GM12878 (cell line): ENCODE measurements around the gene TSLP. TPM values are rescaled to one million over a fixed set of nuclear protein-coding genes. Genes with fewer than 3 reads are reported as not detected.

Experiments
- ATAC-seq: fragments of 200-7000 bp; cut with Tn5 transposase; 3 replicates; pipeline ENCODE4 v1.9.1; 2020; ENCODE audit warnings: mild to moderate bottlenecking, moderate library complexity
- Bru-seq: library from RNA; stranded (reverse); fragments of 400-500 nt; gene quantifications from one replicate; lab custom pipeline; 2021; lab: Mats Ljungman, UMichigan
- BruChase-seq, 2 experiments: library from RNA; stranded (reverse); fragments of 400-500 nt; gene quantifications; one replicate each; lab custom pipeline; 2021; lab: Mats Ljungman, UMichigan
- BruUV-seq: library from RNA; stranded (reverse); fragments of 400-500 nt; replicated peaks from 2 replicates; lab custom pipeline; 2021; lab: Mats Ljungman, UMichigan
- CTCF ChIA-PET: fragments of 300-600 bp; sonication (Branson Sonifier 250); formaldehyde crosslinking; extraction: SDS; loops from one replicate; lab custom pipeline; 2021; ENCODE audit warnings: inconsistent platforms; lab: Yijun Ruan, JAX
- POLR2A ChIA-PET: fragments of 350-600 bp; formaldehyde crosslinking; extraction: SDS; loops from one replicate; lab custom pipeline; 2021; ENCODE audit warnings: inconsistent platforms; lab: Charles Lee
- RAD21 ChIA-PET: fragments of 300-600 bp; sonication (Branson Sonifier 250); formaldehyde crosslinking; loops from one replicate; lab custom pipeline; 2023; ENCODE audit warnings: antibody characterized with exemption; ENCODE audit not compliant: unreplicated experiment; lab: Charles Lee
- SMC1A ChIA-PET: fragments of 300-600 bp; sonication (Branson Sonifier 250); formaldehyde crosslinking; loops from one replicate; lab custom pipeline; 2023; ENCODE audit not compliant: unreplicated experiment, uncharacterized antibody; lab: Charles Lee
- DNase-seq: peaks from one replicate; pipeline ENCODE4 v3.0.0-alpha.2; 2011; ENCODE audit warnings: low read depth, low spot score
- FAIRE-seq: peaks from 3 replicates; lab custom pipeline; 2011; peaks lifted over from hg19 to GRCh38; lab: Jason Lieb, UNC
- H2AFZ ChIP-seq: 2 replicates; pipeline ENCODE4 v1.6.0; 2011; ENCODE audit warnings: low read depth, low read length, control low read depth; ENCODE audit not compliant: control insufficient read depth
- H3K27ac ChIP-seq: 2 replicates; pipeline ENCODE4 v1.5.1; 2011; ENCODE audit warnings: control low read depth; ENCODE audit not compliant: control insufficient read depth, insufficient read depth
- H3K27me3 ChIP-seq, 2 experiments: replicated peaks in 1 of 2; 2 replicates each; pipeline versions ENCODE4 v1.6.0 to v1.6.1; 2011; ENCODE audit warnings: low read length in 1 of 2; ENCODE audit not compliant: control insufficient read depth in 2 of 2, insufficient read depth in 2 of 2
- H3K36me3 ChIP-seq, 2 experiments: 2 replicates each; pipeline ENCODE4 v1.5.1; 2011; ENCODE audit warnings: low read length in 1 of 2; ENCODE audit not compliant: control insufficient read depth in 2 of 2, insufficient read depth in 2 of 2
- H3K4me1 ChIP-seq: 2 replicates; pipeline ENCODE4 v1.6.1; 2011; ENCODE audit warnings: mild to moderate bottlenecking, low read length, moderate library complexity, mixed read lengths; ENCODE audit not compliant: control insufficient read depth, insufficient read depth
- H3K4me2 ChIP-seq: 2 replicates; pipeline ENCODE4 v1.6.0; 2011; ENCODE audit warnings: control low read depth; ENCODE audit not compliant: control insufficient read depth, insufficient read depth
- H3K4me3 ChIP-seq: fragments of 200-600 bp; sonication (generic); 2 replicates; pipeline ENCODE4 v1.5.1; 2016
- H3K79me2 ChIP-seq: 2 replicates; pipeline ENCODE4 v1.6.0; 2011; ENCODE audit warnings: low read length; ENCODE audit not compliant: control insufficient read depth, insufficient read depth
- H3K9ac ChIP-seq: 2 replicates; pipeline ENCODE4 v1.8.0; 2011; ENCODE audit warnings: low read length, control low read depth, mixed read lengths; ENCODE audit not compliant: control insufficient read depth, insufficient read depth
- H3K9me3 ChIP-seq: replicated peaks from 3 replicates; pipeline ENCODE4 v1.5.1; 2011; ENCODE audit warnings: mild to moderate bottlenecking, low read length; ENCODE audit not compliant: control insufficient read depth, insufficient read depth
- H4K20me1 ChIP-seq: 2 replicates; pipeline ENCODE4 v1.6.0; 2011; ENCODE audit not compliant: control insufficient read depth, insufficient read depth
- EZH2 ChIP-seq: IDR thresholded peaks from 2 replicates; pipeline ENCODE4 v1.6.1; 2012; ENCODE audit warnings: low read depth, mild to moderate bottlenecking, control low read depth, inconsistent platforms, low read length, borderline replicate concordance; ENCODE audit not compliant: control insufficient read depth
- JUND ChIP-seq: IDR thresholded peaks from 2 replicates; pipeline ENCODE4 v1.6.1; 2012; ENCODE audit warnings: low read depth, mild to moderate bottlenecking, low read length, improper control_type of control experiment, moderate library complexity
- MXI1 ChIP-seq: fragments of 150-350 bp; IDR thresholded peaks from 2 replicates; pipeline ENCODE4 v1.6.1; 2011; ENCODE audit warnings: low read depth, mild to moderate bottlenecking, inconsistent platforms, low read length, improper control_type of control experiment
- PKNOX1 ChIP-seq: fragments of 450-650 bp; IDR thresholded peaks from 2 replicates; pipeline ENCODE4 v1.6.1; 2016; ENCODE audit warnings: mild to moderate bottlenecking
- POLR2A ChIP-seq: IDR thresholded peaks from 2 replicates; pipeline ENCODE4 v1.6.1; 2011; ENCODE audit warnings: low read depth, mild to moderate bottlenecking, low read length
- TARDBP ChIP-seq: IDR thresholded peaks from 2 replicates; pipeline ENCODE4 v1.6.1; 2016; ENCODE audit warnings: borderline replicate concordance
- WGBS: methylation state at CpG from one replicate; pipeline ENCODE4 v1.1.6; 2016; ENCODE audit warnings: low lambda C conversion rate; ENCODE audit not compliant: insufficient replicate concordance, insufficient coverage; ENCODE audit errors: missing lambda C conversion rate; 5-methylcytosine and 5-hydroxymethylcytosine counted together
- in situ Hi-C: fragments of 300-500 bp; cut with MboI; formaldehyde crosslinking; loops from 9 replicates; pipeline ENCODE4 v1.14.3; 2018; ENCODE audit warnings: mixed read lengths
- intact Hi-C: fragments of 100-400 bp; cut with micrococcal nuclease; formaldehyde crosslinking; loops from one replicate; pipeline ENCODE4 v1.14.2; 2022; ENCODE audit not compliant: unreplicated experiment
- long read RNA-seq, 2 experiments: library from polyadenylated mRNA; unstranded; transcript quantifications; one replicate each; pipeline ENCODE4 v2.0.0, GENCODE V29; 2019 to 2020
- polyA minus RNA-seq, 3 experiments: library from RNA; depleted of rRNA, polyadenylated mRNA; stranded (reverse); fragments of >200 nt; gene quantifications; 2 replicates each; pipeline ENCODE4 v1.2.3, GENCODE V29; 2011
- polyA plus RNA-seq, 11 experiments: library from polyadenylated mRNA; depleted of rRNA in 4 of 11; unstranded in 6 of 11; stranded (reverse) in 5 of 11; fragments of >200 nt; fragmentation: Nextera tagmentation in 4 of 11; fragmentation: Illumina TruSeq in 1 of 11; extraction: Ambion mirVana in 4 of 11; extraction: Trizol in 1 of 11; gene quantifications; 1 replicate in 1 of 11; 2 replicates in 10 of 11; pipeline versions ENCODE4 v1.2.1 to v1.2.3, GENCODE V29; 2011 to 2016; ENCODE audit warnings: inconsistent platforms in 2 of 11, missing spikeins in 2 of 11, low read depth in 1 of 11
- total RNA-seq, 4 experiments: library from RNA; depleted of rRNA in 3 of 4; stranded (reverse); fragments of >200 nt in 3 of 4; fragmentation: Illumina TruSeq in 1 of 4; extraction: Trizol in 1 of 4; gene quantifications; 2 replicates each; pipeline versions ENCODE4 v1.2.1 to v1.2.3, GENCODE V29; 2013 to 2021

TSLP gene
- not detected in 2 replicates for total RNA-seq (2013; cell fraction: nucleolus; rRNA removed)
- total RNA-seq (2014; rRNA removed) (not detected in 2 replicates), total RNA-seq (2014; rRNA removed; fragmentation: Illumina TruSeq; extraction: Trizol) (not detected in 2 replicates), total RNA-seq (2021) (not detected in 2 replicates), polyA plus RNA-seq (2011; rRNA removed) (not detected in 2 replicates), polyA plus RNA-seq (2014; fragmentation: Illumina TruSeq; extraction: Trizol) (not detected in 2 replicates), polyA plus RNA-seq (2014; fragmentation: Nextera tagmentation; extraction: Ambion mirVana) (under 1 TPM in 1 of 2 experiments, not detected in 1; 0.05 TPM), polyA plus RNA-seq (2014; rRNA removed) (0.32 TPM in 1 of 2 replicates, not detected in the other), polyA plus RNA-seq (2016; fragmentation: Nextera tagmentation; extraction: Ambion mirVana) (not detected), polyA minus RNA-seq (2011; rRNA and poly(A)+ RNA removed) (not detected in 2 replicates), Bru-seq, nascent RNA (percentile 13 among the genes with signal in this experiment), BruChase-seq, experiment 1, labeled RNA remaining after a 6-hour chase (percentile 18 among the genes with signal in this experiment), BruChase-seq, experiment 2, labeled RNA remaining after a 2-hour chase (percentile 14 among the genes with signal in this experiment)
- not detected for polyA plus RNA-seq (2011; ENCODE audit: low read depth)
- polyA plus RNA-seq (2011; cell fraction: cytosol; rRNA removed), result not detected in 2 replicates
- polyA plus RNA-seq (2011; cell fraction: nucleus; rRNA removed), result not detected in 2 replicates
- polyA plus RNA-seq (2012), result not detected in 2 replicates
- polyA minus RNA-seq (2011; cell fraction: cytosol; rRNA and poly(A)+ RNA removed), result not detected in 2 replicates
- polyA minus RNA-seq (2011; cell fraction: nucleus; rRNA and poly(A)+ RNA removed), result not detected in 2 replicates
- long read RNA-seq, experiment 1, result 0 reads
- long read RNA-seq, experiment 2, result 0 reads

- Histone ChIP-seq H2AFZ (no peak within 1 kb of the TSS), H3K4me2 (no peak within 1 kb of the TSS; the same call in 1 of the 2 replicates), H4K20me1 (no peaks in the 10 kb centered on the region; the same call in 1 of the 2 replicates), H3K79me2 (no peaks in the 10 kb centered on the region), H3K4me3 (no peak within 1 kb of the TSS), H3K27me3 (peaks cover 9 to 37% of the 10 kb centered on the region in 2 experiments), H3K36me3 (no peaks in the 10 kb centered on the region), H3K9me3 (no peaks in the 10 kb centered on the region), H3K27ac (no peak within 1 kb of the TSS), H3K4me1 (no peaks in the 10 kb centered on the region; the same call in 1 of the 2 replicates), H3K9ac (no peak within 1 kb of the TSS)
- ChIA-PET RAD21 (no interaction called here), SMC1A (no interaction called here), POLR2A (no interaction called here), CTCF (interaction anchor here (0.6 kb wide), 1 partner anchor 63 kb away, joined by 3 read pairs; no protein-coding TSS in a partner anchor)
- intact Hi-C loops, result no loop called here
- ATAC-seq (no peak), DNase-seq (no peak), FAIRE-seq (no peak)
- 56% methylated on average over 4 of the region's 4 CpGs for WGBS
- TF ChIP-seq EZH2 (no peak), MXI1 (no peak), POLR2A (no peak), PKNOX1 (no peak), JUND (no peak), TARDBP (no peak)
- in situ Hi-C loops, result no loop called here
- BruUV-seq, result no TSS peak
These were observed at the start of gene TSLP for GRCh38 chr5:111071413-111071812. TSS of gene TSLP (plus strand) at chr5:111071713. CDS start at chr5:111071891, 178 bp downstream.
